Ramos (cell line): ENCODE data around the gene ANXA8.
"Not testable (repeated sequence)": the region's sequence is repeated elsewhere in the genome, so short reads cannot be mapped to it uniquely, and the experiment has no call there.

ENCODE experiments used
- in situ Hi-C: fragments of 300-500 bp; cut with MboI; formaldehyde crosslinking; loops from one replicate; pipeline ENCODE4 v1.14.3; 2022; ENCODE audit warnings: low sequenced_read_pairs; ENCODE audit not compliant: unreplicated experiment

ANXA8 gene, protein sequence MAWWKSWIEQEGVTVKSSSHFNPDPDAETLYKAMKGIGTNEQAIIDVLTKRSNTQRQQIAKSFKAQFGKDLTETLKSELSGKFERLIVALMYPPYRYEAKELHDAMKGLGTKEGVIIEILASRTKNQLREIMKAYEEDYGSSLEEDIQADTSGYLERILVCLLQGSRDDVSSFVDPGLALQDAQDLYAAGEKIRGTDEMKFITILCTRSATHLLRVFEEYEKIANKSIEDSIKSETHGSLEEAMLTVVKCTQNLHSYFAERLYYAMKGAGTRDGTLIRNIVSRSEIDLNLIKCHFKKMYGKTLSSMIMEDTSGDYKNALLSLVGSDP

DNA sequence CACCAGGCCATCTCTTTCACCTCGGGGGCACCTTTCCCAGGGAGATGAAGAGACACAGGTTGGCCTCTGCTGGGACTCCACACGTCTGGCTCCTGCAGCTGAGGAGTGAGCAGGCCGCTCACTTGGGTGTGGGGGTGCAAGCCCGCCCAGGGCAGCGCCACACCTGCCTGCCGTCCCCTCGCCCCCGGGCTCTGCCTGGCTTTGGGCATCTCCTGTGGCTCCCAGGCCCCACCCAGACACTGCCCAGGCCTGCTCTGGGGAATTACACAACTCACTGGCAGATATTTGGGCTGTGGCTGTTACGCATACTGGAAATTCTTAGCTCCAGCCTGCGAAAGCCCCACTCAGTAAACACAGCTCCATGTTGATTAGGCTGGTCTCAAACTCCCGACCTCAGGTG lies at the start of gene ANXA8:
ANXA8 (minus strand) TSS at position 193 of the 400 bp plus-strand sequence; CDS start at position 11, 182 bp downstream.
- in situ Hi-C loops: not testable (repeated sequence)

DNA sequence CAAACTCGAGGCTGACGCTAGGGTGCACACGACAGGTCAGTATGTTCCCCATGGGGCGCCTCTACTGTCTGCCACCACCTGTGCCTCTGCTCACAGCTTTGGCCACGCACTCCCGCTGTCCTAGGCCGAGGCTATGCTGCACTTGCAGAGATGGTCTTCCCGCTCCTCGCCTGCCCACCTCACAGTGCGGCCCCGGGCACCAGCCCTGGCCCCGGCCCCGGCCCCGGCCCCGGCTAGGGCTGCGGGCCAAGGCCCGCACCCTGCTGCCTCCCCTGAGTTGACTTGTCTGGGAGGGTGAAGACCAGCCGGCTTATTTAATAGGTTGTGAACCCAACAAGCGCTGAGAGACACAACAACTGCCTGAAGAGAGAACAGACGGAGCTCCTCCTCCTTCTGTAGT lies 39.6 kb upstream of the ANXA8 start, which contains the start of gene AGAP9:
AGAP9 (minus strand) TSS at position 164 of the 400 bp plus-strand sequence; CDS start at position 52, 112 bp downstream.
- in situ Hi-C loops: not testable (repeated sequence)

DNA sequence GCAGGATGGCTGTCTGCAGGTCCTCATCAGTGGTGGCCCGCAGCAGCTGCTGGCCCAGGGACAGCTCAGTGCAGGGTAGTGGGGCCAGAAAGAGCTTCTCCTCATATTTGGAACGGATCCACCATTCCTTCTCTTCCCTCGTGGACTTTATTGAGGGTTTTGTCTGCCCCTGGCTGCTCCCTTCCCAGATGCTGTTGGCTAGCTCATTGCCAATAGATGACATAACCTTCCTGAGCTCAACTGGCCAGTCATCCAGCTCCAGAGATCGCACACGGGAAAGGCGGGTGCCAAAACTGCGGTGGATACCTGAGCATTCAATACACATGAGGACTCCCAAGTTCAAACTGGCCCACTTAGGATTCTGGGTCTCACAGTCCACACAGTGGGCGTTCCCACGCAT lies 18.4 kb upstream of the ANXA8 start:
- in situ Hi-C loops: not testable (repeated sequence)

DNA sequence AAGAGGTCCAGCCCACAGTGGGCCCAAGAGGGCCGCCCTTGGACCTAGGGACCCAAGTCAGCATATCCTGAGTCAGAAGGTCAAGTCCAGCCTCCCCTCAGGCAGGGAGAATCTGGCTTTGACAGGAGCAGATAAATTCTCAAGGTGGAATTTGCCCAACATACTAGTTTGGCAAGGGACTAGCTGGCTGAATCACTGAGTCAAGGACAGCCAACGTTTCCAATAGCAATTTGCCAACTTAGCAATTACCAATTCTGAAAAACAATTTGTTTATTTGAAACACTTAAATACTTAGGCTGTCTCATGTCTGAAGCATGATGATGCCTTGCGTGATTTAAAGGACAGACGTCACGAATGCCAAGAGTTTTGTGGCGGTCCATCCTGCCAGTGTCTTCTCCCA lies 10.3 kb upstream of the ANXA8 start:
- in situ Hi-C loops: not testable (repeated sequence)

DNA sequence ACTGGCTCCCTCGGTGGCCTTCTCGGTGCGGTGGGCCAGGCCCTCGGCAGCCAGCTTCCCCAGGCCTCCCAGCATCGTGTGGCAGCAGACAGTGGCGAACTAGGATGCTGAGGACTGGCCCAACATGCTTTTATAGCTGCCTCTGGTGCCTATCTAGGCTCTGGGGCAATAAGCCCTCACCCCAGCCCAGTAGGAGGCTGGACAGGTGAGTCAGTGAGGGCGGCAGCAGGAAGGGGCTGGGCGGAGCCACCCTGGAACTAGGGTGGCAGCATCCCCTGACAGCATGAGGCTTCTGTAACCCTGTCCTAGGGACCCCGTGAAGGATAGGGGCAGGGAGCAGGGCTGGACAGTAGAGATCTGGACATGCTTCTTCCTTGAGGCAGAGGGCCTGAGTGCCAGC lies 7.7 kb upstream of the ANXA8 start, which contains the start of gene FAM25G:
FAM25G (minus strand) TSS at position 101 of the 400 bp plus-strand sequence; CDS start at position 75, 26 bp downstream.
- in situ Hi-C loops: not testable (repeated sequence)

DNA sequence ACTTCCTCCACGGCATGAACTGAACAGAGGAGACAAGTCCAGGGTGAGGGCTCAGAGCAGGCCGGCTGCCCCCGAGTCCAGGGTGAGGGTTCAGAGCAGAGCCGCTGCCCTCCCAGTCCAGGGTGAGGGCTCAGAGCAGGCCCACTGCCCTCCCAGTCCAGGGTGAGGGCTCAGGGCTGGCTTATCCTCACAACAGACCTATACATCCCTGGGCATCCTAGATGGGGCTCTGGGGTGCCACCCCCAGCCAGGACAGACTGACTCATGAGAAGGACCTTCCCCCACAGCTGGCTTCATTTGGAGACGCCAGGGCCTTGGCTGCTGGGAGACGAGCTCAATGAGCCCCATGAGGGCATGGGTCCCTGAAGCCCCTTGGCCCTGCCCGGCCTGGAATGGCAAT lies 5.7 kb upstream of the ANXA8 start:
- in situ Hi-C loops: not testable (repeated sequence)

DNA sequence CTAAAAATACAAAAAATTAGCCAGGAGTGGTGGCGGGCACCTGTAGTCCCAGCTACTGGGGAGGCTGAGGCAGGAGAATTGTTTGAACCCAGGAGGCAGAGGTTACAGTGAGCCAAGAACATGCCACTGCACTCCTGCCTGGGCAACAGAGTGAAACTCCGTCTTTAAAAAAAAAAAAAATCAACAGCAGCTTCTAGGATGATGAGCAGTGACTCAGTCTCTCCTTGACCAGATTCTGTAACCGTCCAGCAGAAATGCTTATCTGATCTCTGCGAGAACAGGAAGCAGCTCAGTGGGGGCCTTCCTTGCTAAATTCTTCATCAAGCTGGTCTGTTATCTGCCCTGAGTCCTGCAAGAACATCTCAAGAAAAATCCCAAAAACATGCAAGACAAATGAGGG lies 2.0 kb upstream of the ANXA8 start:
- in situ Hi-C loops: not testable (repeated sequence)

DNA sequence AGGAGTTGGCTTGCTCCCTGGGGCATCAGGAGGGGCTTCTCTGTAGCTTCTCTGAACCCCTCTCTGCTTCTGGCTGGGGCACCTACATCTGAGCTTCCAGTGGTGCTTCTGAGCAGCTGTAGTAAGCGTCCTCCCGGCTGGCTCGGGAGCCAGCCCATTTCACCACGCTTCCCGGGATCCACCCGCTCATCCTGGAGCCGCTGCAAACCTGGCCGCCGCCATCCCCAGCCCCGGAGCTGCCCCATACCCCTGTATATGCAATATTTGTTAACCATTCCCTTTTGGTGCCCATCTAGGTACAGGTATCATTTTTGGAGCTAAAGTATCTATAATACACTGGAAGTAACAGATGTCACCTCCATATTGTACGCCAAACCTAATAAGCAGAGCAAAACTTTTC lies 871 bp upstream of the ANXA8 start:
- in situ Hi-C loops: not testable (repeated sequence)

DNA sequence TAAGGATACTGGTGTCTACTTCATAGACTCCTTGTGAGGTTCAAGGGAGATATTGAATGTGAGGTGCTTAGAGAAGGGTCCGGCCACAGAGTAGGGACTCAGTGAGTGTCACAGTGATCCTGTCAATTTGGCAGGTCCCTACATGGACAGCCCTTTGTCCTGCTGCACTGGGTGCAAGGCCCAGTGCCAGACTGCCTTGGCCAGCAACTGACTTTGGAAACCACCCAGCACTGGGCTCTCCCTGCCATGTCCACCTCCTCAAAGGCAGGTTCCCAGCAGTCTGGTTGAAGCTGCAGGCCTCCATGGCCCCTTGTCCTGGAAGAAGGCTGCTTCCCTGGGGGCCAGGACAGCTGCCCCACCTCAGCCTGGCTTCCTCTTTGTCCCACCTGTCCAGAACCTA lies 1.5 kb downstream of the ANXA8 start:
- in situ Hi-C loops: not testable (repeated sequence)

DNA sequence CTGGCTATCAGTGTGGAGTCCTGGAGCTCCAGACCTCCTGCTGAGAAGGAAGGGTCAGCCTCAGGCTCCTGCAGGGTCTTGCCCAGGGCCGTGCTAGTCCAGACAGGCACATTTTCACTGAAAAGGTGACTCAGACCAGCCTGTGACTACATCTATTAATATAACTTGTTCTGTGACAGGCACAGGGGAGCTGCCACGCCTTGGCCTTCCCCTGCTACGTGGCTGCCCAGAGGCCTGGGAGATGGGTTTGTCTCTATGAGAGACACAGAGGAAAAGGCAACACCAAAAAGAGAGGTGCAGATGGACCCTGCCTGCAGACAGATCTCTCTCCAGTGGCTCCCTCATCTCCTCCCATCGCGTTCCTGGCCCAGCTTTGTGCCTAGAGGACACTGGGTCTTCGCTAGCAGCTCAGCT lies 2.1 kb downstream of the ANXA8 start:
- in situ Hi-C loops: not testable (repeated sequence)

DNA sequence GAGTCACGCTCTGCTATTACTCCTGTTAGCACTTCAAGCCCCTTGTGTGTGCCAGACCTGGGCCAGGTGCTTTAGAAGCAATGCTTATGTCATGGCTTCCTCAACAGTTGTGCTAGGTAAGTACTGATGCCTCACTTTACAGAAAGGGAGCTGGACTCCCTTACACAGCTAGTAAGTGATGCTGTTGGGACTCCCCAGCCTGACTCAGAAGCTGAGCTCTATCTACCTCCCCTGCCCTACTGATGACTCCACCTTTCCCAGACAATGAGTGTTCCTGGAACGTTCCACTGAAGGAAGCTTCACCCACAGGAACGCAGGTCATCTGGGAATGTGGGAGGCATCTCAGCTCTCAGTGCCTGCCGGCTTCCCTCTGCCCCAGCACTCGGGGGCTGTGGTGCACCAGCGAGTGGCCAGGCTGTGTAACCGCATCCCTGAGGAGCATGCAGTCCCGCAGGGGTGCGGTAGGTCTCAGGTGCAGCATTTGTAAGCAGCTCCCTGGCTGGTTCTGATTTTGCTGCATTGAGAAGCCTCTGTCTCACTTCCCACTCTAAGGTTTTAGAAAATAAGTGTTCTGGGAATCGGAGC lies 2.6 kb downstream of the ANXA8 start:
- in situ Hi-C loops: not testable (repeated sequence)

DNA sequence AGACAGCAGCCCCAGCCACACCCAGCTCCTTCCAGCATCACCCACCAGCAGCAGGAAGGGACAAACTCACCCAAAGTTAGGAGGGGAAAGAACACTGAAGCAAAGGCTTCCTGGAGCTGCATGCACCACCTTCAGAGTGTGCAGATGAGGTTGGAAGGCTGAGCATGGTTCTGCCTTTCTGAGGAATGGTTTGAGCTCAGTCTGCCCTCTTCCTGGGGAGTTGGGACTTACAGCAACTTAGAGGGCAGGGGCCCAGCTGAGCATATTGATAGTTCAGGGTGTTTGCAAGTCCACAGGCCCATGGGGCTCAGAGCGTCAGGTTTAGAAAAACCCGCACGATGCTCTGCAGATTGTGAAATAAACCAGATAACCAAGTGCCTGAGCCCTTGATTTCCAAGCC lies 3.8 kb downstream of the ANXA8 start:
- in situ Hi-C loops: not testable (repeated sequence)

DNA sequence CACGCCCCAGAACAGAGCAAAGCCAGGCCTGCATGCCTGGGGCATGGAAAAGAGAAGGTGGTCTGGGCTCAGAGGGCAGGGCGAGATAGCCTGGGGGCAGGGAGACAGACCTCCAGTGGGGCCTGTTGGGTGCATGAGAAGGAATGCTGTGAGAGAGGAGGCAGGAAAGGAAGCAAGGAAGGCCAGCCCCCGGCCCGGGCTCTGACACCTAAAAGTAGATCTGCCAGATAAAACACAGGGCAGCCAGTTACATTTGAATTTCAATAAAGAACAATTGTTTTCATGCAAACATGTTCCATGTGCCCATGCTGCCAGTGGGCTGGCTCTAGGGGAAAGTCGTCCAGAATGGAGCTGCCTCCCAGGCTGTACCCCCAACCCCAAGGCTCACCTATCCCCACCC lies 5.8 kb downstream of the ANXA8 start:
- in situ Hi-C loops: not testable (repeated sequence)

DNA sequence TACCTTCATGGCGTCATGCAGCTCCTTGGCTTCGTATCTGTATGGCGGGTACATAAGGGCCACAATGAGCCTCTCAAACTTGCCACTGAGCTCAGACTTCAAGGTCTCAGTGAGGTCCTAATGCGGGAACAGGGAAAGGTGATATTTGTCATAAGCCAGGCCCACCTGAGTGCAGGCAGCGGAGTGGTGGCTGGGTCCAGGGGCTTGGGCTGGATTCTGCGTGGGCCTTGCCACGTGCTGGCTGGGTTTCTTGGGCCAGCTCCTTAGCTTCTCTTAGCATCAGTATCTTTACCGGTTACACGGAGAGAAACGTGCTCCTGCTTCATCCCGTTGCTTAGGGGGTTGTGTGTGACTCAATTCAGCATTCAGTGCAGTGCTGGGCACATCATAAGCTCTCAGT lies 6.8 kb downstream of the ANXA8 start:
- in situ Hi-C loops: not testable (repeated sequence)

DNA sequence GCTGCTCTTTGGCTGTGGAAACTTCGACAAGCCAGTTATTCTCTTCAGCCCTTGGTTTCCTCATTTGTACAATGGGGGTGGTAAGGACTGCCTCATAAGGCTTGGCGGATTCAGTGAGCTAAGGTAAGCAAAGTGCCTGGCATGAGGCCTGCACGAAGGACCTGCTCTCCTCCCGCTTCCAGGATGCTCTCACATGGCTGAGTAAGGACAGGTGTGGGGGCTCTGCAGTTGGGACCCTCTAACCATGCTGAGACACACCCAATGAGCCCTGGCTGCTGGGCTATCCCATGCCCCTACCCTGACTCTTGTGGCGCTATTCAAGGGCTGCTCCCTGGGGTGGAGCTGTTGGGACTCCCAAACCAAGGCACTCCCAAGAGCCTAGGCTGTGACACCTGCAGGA lies 8.8 kb downstream of the ANXA8 start:
- in situ Hi-C loops: not testable (repeated sequence)

DNA sequence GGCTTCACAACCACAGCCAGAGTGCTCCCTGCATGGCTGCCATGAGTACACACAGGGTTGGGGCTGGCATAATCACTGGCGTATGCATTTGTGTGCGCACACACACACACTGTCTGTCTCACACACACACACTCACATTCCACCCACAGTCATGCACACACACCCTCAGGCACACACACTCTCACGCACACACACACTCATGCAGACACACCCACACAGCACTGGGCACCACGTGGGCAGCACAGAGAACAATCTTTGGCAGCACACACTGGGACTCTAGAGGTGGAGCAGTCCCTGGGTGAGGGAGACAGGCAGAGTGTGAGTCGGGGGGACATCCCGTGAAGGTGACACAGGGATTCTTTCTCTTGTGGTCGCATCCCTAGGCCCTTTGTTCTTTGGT lies 10.4 kb downstream of the ANXA8 start:
- in situ Hi-C loops: not testable (repeated sequence)

DNA sequence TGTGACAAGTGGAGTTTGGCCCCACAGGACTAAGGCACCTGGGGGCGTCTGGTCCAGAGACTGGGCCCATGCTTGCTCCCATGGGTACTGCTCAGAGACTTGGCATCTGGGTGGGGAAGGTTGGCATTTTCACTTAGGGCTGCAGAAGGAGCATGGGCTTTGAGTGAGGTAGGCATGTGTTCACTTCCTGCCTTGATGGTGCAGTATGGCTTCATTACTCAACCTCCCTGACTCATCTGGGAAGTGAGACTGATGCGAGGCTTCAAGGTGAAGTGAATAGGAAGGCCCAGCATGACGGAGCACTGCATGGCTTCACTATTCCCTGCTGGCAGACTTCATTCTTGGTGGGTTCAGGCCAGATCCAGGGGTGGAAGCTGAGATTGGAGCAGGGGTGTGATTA lies 11.3 kb downstream of the ANXA8 start:
- in situ Hi-C loops: not testable (repeated sequence)

DNA sequence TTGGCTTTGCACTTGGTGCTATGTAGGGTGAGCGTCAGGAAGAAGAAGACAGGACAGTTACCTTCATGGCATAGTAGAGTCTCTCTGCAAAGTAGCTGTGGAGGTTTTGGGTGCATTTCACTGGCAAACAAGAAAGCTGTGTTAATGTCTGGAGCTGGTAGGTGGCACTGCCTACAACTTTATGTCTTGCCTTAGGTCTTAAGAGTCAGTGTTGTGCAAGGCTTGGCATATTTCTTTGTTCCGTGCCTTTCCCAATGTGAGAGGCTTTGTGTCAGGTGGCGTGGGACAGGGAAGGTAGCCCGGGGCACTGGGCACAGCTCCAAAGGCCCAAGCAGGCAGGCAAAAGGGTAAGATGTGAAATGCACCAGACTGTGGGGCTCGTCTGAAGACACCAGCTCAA lies 11.8 kb downstream of the ANXA8 start:
- in situ Hi-C loops: not testable (repeated sequence)

DNA sequence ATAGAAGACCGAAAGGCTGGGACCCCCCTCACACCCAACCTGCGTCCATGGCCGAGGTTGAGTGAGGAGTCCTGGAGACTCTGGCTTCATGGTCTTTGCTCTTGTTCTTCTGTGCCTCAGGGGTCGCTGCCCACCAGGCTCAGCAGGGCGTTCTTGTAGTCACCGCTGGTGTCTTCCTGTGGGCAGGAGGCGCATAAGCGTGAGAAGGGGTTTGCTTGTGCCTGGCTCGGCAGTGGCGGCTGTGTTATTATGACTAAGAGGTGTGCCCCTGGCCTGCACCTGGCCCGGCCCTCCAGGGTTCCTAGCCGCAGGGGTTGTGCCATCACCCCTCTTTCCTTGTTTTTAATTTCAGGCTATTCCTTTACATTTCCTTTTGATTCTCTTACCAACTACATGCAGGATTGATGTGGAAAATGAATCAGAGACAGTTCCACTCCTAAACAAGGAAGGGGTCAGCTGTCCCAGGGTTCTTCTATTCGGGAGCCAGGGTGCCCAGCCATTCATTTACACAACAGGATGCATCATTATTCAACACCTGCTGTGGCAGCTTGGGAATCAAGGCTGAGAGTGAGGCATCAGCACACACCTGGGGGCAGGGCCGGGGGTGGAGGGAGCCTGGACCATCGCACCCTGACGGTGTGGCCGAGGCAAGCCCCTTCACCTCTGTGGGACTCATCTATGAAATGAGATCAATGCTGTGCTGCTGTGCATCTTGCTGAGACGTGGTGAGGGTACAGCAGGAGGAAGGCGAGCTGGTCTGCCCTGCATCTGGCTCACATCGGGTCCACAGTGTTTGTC lies 15.0 kb downstream of the ANXA8 start:
- in situ Hi-C loops: not testable (repeated sequence)

DNA sequence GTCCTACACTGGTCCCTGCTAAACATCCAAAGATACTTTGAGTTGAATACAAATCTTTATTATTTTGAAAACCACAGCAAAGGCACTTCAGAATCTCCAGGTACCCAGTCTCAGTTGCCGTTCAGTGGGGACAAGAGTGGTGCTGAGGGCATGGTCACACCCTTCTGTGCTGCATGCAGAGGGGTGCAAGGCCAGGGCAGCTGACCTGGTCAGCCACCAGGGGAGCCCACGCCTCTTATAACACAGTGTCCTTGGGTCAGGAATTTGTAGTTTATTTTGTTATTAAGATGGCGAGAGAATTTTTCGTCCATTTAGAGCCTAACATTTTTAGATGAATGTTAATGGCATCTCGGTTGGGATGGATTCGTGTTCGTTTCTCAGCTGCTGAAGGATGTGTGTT lies 16.0 kb downstream of the ANXA8 start:
- in situ Hi-C loops: not testable (repeated sequence)

DNA sequence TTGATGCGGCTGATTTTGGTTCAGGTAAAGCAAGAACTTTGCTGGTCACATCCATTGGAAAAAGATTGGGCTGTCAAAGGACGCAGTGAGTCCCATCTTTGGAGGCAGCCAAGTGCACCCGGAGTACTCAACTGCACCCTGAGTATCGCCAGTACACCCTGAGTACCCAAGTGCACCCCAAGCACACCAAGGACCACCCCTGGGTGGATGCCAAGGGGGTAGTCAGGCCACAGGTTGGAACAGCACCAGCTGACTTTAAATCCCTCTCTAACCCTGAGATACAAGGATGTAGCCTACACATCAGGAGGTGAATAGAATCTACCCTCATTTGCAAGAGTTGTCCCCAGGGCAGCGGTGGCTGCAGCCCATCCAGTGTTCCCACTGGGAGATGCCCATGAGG lies 16.5 kb downstream of the ANXA8 start:
- in situ Hi-C loops: not testable (repeated sequence)
